Measurements from ENCODE around the gene WDR86.

Gene WDR86

GRCh38 chr7:151409667-151410404, at the start of gene WDR86:
Gene WDR86 (minus strand): TSS chr7:151410038. CDS start chr7:151409589, 449 bp downstream.
- peak within 1 kb of the TSS; percentile 43 to 62 for H3K4me3 ChIP-seq (ENCODE audit: low read depth in 1 of 2, low read length in 2 of 2)
- H3K27ac ChIP-seq (ENCODE audit: low read depth, low read length) = no peak within 1 kb of the TSS
- no peaks in the 10 kb centered on the region for H3K36me3 ChIP-seq (ENCODE audit: insufficient read depth, low read length)
- H3K9ac ChIP-seq (ENCODE audit: low read length) = no peak within 1 kb of the TSS
- H3K9me3 ChIP-seq (ENCODE audit: low read length) = no peaks in the 10 kb centered on the region
- no peaks in the 10 kb centered on the region for H3K4me1 ChIP-seq (ENCODE audit: insufficient read depth, low read length)
- peaks cover 6 to 33% of the 10 kb centered on the region in 2 donors for H3K27me3 ChIP-seq (ENCODE audit: control insufficient read depth in 1 of 2, insufficient read depth in 2 of 2, low read length in 2 of 2)

GRCh38 chr7:151457534-151457933, 47.7 kb upstream of the WDR86 start:
- Histone ChIP-seq H3K27me3 (ENCODE audit: control insufficient read depth in 1 of 2, insufficient read depth in 2 of 2, low read length in 2 of 2) (no peaks in the 10 kb centered on the region), H3K36me3 (ENCODE audit: insufficient read depth, low read length) (no peaks in the 10 kb centered on the region), H3K4me1 (ENCODE audit: insufficient read depth, low read length) (peaks cover 32% of the 10 kb centered on the region), H3K9ac (ENCODE audit: low read length) (no peak overlapping the region), H3K27ac (ENCODE audit: low read depth, low read length) (no peak overlapping the region), H3K9me3 (ENCODE audit: low read length) (no peaks in the 10 kb centered on the region), H3K4me3 (ENCODE audit: low read depth in 1 of 2, low read length in 2 of 2) (no peak overlapping the region)

GRCh38 chr7:151456782-151457181, 46.9 kb upstream of the WDR86 start:
- H3K36me3 ChIP-seq (ENCODE audit: insufficient read depth, low read length) = no peaks in the 10 kb centered on the region
- no peak overlapping the region for H3K4me3 ChIP-seq (ENCODE audit: low read depth in 1 of 2, low read length in 2 of 2)
- no peaks in the 10 kb centered on the region for H3K27me3 ChIP-seq (ENCODE audit: control insufficient read depth in 1 of 2, insufficient read depth in 2 of 2, low read length in 2 of 2)
- no peaks in the 10 kb centered on the region for H3K9me3 ChIP-seq (ENCODE audit: low read length)
- H3K4me1 ChIP-seq (ENCODE audit: insufficient read depth, low read length) = peaks cover 25% of the 10 kb centered on the region
- H3K27ac ChIP-seq (ENCODE audit: low read depth, low read length) = no peak overlapping the region
- no peak overlapping the region for H3K9ac ChIP-seq (ENCODE audit: low read length)

- no peaks in the 10 kb centered on the region for H3K27me3 ChIP-seq (ENCODE audit: control insufficient read depth in 1 of 2, insufficient read depth in 2 of 2, low read length in 2 of 2)
- no peak overlapping the region for H3K4me3 ChIP-seq (ENCODE audit: low read depth in 1 of 2, low read length in 2 of 2)
- no peak overlapping the region for H3K27ac ChIP-seq (ENCODE audit: low read depth, low read length)
- H3K9ac ChIP-seq (ENCODE audit: low read length) = no peak overlapping the region
- H3K9me3 ChIP-seq (ENCODE audit: low read length) = no peaks in the 10 kb centered on the region
- peaks cover 20% of the 10 kb centered on the region for H3K4me1 ChIP-seq (ENCODE audit: insufficient read depth, low read length)
- no peaks in the 10 kb centered on the region for H3K36me3 ChIP-seq (ENCODE audit: insufficient read depth, low read length)
Measured at GRCh38 chr7:151456276-151456675, 46.4 kb upstream of the WDR86 start.

- Histone ChIP-seq H3K36me3 (ENCODE audit: insufficient read depth, low read length) (no peaks in the 10 kb centered on the region), H3K9ac (ENCODE audit: low read length) (no peak overlapping the region), H3K27ac (ENCODE audit: low read depth, low read length) (no peak overlapping the region), H3K27me3 (ENCODE audit: control insufficient read depth in 1 of 2, insufficient read depth in 2 of 2, low read length in 2 of 2) (no peaks in the 10 kb centered on the region), H3K4me3 (ENCODE audit: low read depth in 1 of 2, low read length in 2 of 2) (no peak overlapping the region), H3K9me3 (ENCODE audit: low read length) (no peaks in the 10 kb centered on the region), H3K4me1 (ENCODE audit: insufficient read depth, low read length) (peaks cover 14% of the 10 kb centered on the region)
Measured at GRCh38 chr7:151455690-151456089, 45.9 kb upstream of the WDR86 start.

GRCh38 chr7:151454932-151455530, 45.2 kb upstream of the WDR86 start:
- no peaks in the 10 kb centered on the region for H3K9me3 ChIP-seq (ENCODE audit: low read length)
- no peak overlapping the region for H3K4me3 ChIP-seq (ENCODE audit: low read depth in 1 of 2, low read length in 2 of 2)
- H3K9ac ChIP-seq (ENCODE audit: low read length) = no peak overlapping the region
- H3K36me3 ChIP-seq (ENCODE audit: insufficient read depth, low read length) = no peaks in the 10 kb centered on the region
- peaks cover 9% of the 10 kb centered on the region for H3K4me1 ChIP-seq (ENCODE audit: insufficient read depth, low read length)
- no peak overlapping the region for H3K27ac ChIP-seq (ENCODE audit: low read depth, low read length)
- no peaks in the 10 kb centered on the region for H3K27me3 ChIP-seq (ENCODE audit: control insufficient read depth in 1 of 2, insufficient read depth in 2 of 2, low read length in 2 of 2)

- H3K27ac ChIP-seq (ENCODE audit: low read depth, low read length) = no peak overlapping the region
- no peaks in the 10 kb centered on the region for H3K9me3 ChIP-seq (ENCODE audit: low read length)
- peaks cover 5% of the 10 kb centered on the region for H3K4me1 ChIP-seq (ENCODE audit: insufficient read depth, low read length)
- H3K27me3 ChIP-seq (ENCODE audit: control insufficient read depth in 1 of 2, insufficient read depth in 2 of 2, low read length in 2 of 2) = no peaks in the 10 kb centered on the region
- no peak overlapping the region for H3K4me3 ChIP-seq (ENCODE audit: low read depth in 1 of 2, low read length in 2 of 2)
- H3K36me3 ChIP-seq (ENCODE audit: insufficient read depth, low read length) = no peaks in the 10 kb centered on the region
- no peak overlapping the region for H3K9ac ChIP-seq (ENCODE audit: low read length)
Measured at GRCh38 chr7:151454305-151454704, 44.5 kb upstream of the WDR86 start.

- Histone ChIP-seq H3K4me1 (ENCODE audit: insufficient read depth, low read length) (no peaks in the 10 kb centered on the region), H3K9ac (ENCODE audit: low read length) (no peak overlapping the region), H3K9me3 (ENCODE audit: low read length) (no peaks in the 10 kb centered on the region), H3K27me3 (ENCODE audit: control insufficient read depth in 1 of 2, insufficient read depth in 2 of 2, low read length in 2 of 2) (no peaks in the 10 kb centered on the region), H3K27ac (ENCODE audit: low read depth, low read length) (no peak overlapping the region), H3K36me3 (ENCODE audit: insufficient read depth, low read length) (no peaks in the 10 kb centered on the region), H3K4me3 (ENCODE audit: low read depth in 1 of 2, low read length in 2 of 2) (no peak overlapping the region)
Measured at GRCh38 chr7:151453326-151453791, 43.5 kb upstream of the WDR86 start.

GRCh38 chr7:151452680-151453325, 43.0 kb upstream of the WDR86 start:
- H3K4me3 ChIP-seq (ENCODE audit: low read depth in 1 of 2, low read length in 2 of 2) = no peak overlapping the region
- H3K27ac ChIP-seq (ENCODE audit: low read depth, low read length) = no peak overlapping the region
- H3K36me3 ChIP-seq (ENCODE audit: insufficient read depth, low read length) = no peaks in the 10 kb centered on the region
- no peak overlapping the region for H3K9ac ChIP-seq (ENCODE audit: low read length)
- H3K27me3 ChIP-seq (ENCODE audit: control insufficient read depth in 1 of 2, insufficient read depth in 2 of 2, low read length in 2 of 2) = no peaks in the 10 kb centered on the region
- H3K4me1 ChIP-seq (ENCODE audit: insufficient read depth, low read length) = no peaks in the 10 kb centered on the region
- H3K9me3 ChIP-seq (ENCODE audit: low read length) = no peaks in the 10 kb centered on the region

GRCh38 chr7:151451626-151452571, 42.1 kb upstream of the WDR86 start:
- H3K4me3 ChIP-seq (ENCODE audit: low read depth in 1 of 2, low read length in 2 of 2) = no peak overlapping the region
- H3K9ac ChIP-seq (ENCODE audit: low read length) = no peak overlapping the region
- no peaks in the 10 kb centered on the region for H3K36me3 ChIP-seq (ENCODE audit: insufficient read depth, low read length)
- H3K27me3 ChIP-seq (ENCODE audit: control insufficient read depth in 1 of 2, insufficient read depth in 2 of 2, low read length in 2 of 2) = no peaks in the 10 kb centered on the region
- no peak overlapping the region for H3K27ac ChIP-seq (ENCODE audit: low read depth, low read length)
- H3K9me3 ChIP-seq (ENCODE audit: low read length) = no peaks in the 10 kb centered on the region
- H3K4me1 ChIP-seq (ENCODE audit: insufficient read depth, low read length) = no peaks in the 10 kb centered on the region

- Histone ChIP-seq H3K27ac (ENCODE audit: low read depth, low read length) (no peak overlapping the region), H3K27me3 (ENCODE audit: control insufficient read depth in 1 of 2, insufficient read depth in 2 of 2, low read length in 2 of 2) (no peaks in the 10 kb centered on the region), H3K9ac (ENCODE audit: low read length) (no peak overlapping the region), H3K9me3 (ENCODE audit: low read length) (no peaks in the 10 kb centered on the region), H3K4me3 (ENCODE audit: low read depth in 1 of 2, low read length in 2 of 2) (no peak overlapping the region), H3K4me1 (ENCODE audit: insufficient read depth, low read length) (no peaks in the 10 kb centered on the region), H3K36me3 (ENCODE audit: insufficient read depth, low read length) (no peaks in the 10 kb centered on the region)
Measured at GRCh38 chr7:151451156-151451555, 41.3 kb upstream of the WDR86 start.
